HG02885 (cell line): ENCODE results near the gene BLID.

Experiments
- ATAC-seq: cut with Tn5 transposase; IDR thresholded peaks from one replicate; pipeline ENCODE4 v1.9.1; 2021; ENCODE audit warnings: mild to moderate bottlenecking; ENCODE audit not compliant: unreplicated experiment, poor library complexity

Gene BLID, protein sequence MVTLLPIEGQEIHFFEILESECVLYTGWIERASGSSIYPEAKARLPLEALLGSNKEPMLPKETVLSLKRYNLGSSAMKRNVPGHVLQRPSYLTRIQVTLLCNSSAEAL

DNA sequence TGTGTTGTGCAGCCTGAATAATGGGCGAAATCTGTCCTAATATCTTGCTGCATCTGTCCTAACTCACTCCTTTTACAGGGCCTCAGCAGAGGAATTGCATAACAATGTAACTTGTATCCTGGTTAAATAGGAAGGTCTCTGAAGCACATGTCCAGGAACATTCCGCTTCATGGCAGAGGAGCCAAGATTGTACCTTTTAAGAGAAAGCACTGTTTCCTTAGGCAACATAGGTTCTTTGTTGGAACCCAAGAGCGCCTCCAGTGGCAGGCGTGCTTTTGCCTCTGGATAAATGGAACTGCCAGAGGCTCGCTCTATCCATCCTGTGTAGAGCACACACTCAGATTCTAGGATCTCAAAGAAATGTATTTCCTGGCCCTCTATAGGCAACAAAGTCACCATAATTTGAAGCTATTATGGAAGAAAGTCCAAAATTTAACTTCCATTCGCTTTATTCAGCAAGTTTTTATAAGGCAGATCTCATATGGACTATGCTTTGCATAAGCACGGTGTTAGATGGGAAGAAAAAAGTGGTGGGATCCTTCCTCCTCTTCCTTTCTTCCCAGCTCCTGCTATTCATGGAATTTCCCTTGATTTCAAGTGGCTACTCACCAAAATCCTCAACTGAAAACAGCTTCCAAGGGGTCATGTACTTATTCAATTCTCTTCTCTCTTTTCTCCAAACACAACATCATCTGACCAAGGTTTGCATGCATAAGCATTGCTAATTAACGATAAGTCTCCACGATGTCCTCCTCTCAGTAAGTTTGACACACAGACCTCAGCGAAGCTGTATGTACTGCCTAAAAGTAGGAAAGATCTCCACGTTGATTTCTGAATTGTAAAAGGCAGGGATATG, at the start of gene BLID:
TSS of gene BLID (minus strand) at position 692 of the 856 bp plus-strand sequence. CDS start at position 399, 293 bp downstream.
- ATAC-seq: no peak

DNA sequence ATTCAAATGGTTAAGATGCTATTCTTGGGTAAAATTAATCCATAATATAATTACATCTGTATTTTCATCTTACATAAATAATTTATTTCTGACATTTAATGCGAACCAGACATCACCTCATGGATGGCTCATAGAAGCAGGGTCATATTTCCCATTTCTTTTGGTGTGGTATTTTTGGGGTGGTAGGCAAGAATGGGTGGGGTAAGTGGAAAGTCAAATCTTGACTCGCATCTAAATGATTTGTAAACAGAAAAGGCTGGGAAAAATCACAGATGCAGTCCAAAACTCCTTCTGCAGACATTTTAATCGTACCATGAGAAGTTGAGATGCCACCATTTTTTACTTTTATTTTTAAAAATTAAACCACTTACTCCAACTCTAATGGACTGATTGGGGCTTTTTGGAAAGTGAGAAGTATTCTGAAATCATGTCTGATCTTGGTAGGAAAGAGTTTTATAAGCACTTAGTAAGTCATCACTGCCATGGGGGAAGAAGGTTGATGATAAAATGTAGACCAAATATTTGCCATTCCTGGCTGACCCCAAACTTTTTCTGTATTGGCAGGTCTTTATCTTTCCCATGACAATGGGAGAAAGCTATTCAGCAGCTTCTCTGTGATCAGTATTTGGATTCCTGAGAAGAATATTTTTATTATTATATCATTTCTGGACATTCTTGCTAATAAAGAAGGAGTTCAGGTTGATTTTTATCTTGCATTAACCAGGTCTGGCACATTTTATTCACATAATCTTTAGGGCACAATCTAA, 47.2 kb upstream of the BLID start:
- no peak for ATAC-seq

DNA sequence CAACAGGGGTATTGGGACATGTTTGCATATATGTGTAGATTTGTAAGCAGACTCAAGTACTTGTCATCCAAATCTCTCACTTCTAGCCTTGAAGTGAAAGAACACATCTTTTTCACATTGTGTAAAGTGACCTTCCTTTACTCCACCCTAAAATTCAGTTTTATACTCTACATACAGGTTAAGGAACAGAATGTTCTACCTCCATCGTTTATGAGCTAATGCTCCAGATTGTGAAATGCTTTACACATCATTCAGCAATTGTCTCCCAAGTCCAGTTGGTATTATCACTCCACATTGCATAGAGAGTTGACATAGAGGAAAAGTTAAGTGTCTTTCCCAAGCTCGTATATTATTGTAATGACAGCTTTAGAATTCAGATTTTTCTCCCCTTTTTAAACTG, 46.1 kb upstream of the BLID start:
- no peak for ATAC-seq

DNA sequence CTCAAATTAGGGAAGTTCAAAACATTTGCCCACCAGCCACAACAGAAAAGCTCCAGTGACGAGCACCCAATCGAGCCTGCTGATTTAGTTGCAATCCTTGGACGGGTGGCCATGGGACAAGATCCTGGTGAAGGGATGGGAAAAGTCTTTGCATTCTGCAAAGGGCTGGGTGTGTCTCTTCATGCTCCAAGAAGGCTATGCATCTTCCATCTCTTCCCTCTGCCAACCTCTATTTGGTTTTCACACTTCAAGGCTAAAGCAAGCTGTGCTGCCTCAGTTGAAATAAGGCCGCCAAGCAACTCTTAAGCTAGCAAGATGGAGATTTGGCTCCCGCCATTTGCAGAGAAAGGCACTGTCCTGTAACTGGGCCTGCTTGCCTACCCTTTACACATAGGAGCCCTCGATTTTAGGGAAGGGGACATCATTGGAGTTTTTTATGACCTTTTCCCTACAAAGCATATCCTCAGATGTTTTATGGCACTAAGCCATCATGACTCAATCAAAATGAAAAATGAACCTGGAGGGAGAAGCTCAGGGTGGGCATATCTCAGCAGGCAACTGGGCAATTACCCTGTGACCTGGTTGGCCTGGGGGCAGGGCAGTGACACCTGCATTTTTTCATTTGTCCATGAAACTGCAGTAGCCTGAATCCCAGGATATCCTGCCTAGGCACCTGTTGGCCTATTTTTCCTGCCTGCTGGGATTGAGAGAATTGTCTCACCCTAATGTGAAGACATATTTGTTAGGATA, 45.0 kb upstream of the BLID start:
- no peak for ATAC-seq

DNA sequence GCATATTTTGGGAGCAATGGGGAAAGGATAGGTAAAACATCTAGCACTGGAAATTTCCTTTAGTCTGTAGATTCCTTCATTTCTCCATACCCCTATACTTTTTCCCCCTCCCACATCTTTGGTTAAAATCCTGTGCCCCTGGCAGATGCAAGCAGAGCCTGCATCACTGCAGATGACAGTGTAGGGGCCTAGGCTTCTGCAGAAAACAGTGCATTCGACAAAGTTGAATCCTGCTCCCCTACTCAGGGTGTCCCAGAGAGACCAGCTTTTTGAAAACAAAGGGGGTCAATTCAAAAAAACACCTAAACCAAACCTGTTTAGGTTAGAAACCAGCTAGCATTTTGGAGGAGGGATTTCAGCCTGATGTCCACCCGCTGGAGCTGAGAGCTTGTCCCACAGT, 43.8 kb upstream of the BLID start:
- no peak for ATAC-seq

DNA sequence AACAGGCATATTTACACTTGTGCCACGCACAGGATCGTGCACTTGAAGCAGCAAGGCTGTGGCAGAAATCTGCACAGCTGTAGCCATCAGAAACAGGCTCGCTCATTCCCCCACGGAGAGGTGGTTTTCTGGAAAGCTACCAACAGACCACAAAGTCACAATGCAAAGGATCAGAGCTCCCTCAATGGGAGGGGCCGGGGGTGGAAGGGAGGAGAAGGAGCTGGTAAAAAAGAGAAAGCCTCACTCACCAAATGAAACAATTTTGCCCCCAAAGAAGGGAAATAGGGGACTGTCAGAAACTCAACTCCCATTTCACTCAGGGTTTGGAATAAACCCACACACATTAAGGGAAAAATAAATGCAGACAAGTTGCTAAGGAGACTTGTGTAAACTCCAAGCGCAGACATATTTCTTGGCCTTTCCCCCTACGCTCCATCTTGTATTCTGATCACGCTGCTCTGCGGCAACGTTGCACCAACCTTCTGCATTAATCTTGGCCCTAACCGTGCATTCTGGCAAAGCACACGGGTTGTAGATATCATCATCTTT, 43.2 kb upstream of the BLID start:
- ATAC-seq: no peak

DNA sequence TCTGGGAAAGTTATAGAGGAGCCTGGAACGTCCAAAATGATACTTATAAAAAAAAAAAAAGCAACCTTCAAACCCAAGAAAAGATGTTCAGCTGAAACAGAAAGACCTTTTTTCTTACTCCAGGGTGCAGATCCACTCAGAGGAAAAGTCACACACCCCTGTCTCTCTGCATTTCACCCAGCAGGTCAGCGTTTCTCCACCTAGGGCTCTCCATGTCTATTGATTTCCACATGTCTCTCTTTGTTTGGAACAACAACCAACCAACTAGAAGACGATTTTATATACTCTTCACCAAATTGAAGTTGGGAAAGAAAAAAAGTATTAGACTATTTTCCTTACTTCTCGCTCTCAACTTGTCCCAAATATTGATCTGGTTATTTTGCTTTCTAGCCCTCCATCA, 42.2 kb upstream of the BLID start:
- no peak for ATAC-seq

DNA sequence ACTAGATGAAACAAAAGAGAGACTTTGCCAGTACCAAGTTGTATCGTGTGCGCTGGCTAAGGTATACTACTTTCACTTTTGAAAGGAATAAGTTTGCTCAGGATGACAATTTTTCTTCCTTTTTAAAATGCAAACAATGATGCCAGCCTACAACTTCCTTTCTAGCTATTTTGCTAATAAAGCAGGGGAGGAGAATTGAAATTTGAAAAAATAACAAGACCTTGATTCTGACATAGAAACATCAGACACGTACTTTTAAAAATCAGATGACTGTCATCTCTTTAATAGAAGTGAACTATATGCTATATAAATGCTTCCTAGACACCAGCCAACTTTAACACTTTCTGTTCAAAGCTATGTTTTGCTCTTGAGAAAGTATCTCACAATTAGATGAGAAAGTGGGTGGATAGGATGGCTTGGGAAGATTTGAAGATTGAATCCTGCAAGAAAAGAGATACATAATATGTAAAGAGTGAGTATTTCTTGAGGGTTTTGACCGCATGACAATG, 41.7 kb upstream of the BLID start:
- no peak for ATAC-seq

DNA sequence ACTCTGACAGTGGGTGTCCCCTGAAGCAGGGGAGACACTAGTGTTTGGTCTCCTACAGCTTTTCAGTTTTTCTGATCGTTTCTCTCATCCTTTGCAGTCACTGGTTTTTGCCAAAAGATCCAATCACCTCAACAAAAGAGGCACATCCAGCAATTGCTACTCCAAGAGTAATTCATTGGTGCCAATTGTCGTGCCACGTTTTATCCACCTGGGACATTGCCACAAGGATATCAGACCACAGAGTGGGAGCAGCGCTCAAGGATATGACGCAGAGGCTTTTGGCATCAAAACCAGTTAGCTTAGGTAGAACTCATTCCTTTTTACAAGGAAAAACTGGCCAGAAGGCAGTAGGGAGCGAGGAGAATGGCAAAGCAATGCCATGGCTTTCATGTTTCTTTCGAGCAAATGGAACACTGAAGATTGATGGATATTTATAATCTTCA, 40.9 kb upstream of the BLID start:
- ATAC-seq: no peak

DNA sequence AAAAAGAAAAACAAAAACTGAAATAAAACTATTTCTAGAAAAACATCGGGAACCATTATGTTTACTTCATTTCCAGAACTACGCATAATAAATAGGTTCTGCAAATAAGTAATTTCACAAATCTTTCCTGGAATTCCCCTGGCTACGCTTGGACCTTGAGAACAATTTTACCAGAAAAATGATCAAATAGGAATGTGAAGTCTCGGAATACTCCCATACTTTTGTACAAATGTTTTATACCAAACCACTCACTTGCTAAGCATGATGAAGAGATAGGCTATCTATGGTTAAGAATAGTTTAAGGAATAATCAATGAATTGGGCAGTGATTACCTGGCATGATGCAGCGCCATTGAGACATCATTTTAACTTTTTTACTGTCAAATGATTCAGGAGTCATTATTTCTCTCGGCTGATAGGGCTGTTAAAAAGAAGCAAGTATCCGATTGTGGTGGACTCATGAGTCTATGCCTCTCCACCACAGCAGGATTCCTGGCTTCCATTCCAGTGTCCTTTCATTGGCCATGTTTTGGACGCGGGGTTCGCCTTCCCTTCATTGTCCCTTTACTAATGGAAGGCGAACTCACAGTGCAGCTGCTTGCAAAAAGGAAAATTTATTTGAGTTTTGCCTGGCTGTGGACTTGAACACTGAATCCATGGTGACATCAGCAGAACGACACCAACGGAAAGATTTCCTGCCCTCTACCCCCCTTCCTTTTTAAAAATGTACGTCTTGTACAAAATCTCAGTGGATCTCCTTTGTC, 39.9 kb upstream of the BLID start:
- ATAC-seq: no peak

DNA sequence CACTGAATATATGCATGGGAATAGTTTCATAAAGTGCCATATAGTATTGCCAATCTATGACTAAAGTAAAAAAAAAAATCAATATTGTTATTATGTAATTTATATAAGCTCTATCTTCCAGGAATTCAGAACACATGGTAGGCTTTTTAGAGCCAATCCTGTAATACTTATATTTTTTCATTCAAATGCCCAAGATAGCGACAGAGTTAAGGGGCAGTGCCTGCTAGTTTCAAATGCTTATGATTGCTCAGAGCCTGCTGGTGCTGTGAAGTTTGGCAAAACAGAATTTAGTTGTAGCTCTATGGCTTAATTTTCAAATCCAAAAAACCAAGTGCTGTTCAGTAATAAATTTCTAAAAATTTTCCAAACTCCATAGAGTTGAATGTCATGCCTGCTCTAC, 39.0 kb upstream of the BLID start:
- no peak for ATAC-seq

DNA sequence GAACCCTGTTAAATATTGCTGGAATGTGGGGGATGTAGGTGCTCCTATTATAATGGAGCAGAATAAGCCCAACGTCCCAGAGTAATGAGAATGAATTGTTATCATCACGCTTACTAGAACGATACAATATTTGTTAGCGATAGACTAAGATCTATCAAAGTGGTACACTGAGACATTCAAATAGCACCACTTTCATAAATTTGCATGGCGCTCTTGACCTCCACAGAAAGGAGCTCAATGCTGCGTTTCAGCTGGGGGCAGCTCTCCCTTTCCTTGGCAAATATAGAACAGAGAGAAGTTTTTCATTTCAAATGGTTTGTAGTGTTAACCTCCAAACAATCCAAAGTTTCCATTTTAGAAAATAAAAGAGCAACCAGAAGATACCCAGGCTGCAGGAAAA, 38.2 kb upstream of the BLID start:
- ATAC-seq: no peak

DNA sequence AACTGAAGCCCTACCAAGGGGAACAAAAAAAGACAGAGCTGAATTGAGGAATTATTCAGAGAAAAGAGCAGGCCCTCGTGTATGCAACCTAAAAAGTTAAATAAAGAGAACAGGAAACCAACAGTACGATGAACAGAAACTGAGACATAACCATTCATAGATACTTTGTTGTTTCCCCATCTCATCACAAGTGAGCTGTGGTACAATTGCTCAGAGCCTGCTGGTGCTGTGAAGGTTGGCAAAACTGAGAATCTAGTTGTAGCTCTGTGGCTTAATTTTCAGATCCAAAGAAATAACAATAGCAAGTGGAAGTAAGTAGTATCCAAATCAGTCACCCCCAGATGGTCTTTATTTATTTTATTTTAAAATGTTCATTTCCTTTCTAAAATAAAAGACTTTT, 37.7 kb upstream of the BLID start:
- ATAC-seq: no peak

DNA sequence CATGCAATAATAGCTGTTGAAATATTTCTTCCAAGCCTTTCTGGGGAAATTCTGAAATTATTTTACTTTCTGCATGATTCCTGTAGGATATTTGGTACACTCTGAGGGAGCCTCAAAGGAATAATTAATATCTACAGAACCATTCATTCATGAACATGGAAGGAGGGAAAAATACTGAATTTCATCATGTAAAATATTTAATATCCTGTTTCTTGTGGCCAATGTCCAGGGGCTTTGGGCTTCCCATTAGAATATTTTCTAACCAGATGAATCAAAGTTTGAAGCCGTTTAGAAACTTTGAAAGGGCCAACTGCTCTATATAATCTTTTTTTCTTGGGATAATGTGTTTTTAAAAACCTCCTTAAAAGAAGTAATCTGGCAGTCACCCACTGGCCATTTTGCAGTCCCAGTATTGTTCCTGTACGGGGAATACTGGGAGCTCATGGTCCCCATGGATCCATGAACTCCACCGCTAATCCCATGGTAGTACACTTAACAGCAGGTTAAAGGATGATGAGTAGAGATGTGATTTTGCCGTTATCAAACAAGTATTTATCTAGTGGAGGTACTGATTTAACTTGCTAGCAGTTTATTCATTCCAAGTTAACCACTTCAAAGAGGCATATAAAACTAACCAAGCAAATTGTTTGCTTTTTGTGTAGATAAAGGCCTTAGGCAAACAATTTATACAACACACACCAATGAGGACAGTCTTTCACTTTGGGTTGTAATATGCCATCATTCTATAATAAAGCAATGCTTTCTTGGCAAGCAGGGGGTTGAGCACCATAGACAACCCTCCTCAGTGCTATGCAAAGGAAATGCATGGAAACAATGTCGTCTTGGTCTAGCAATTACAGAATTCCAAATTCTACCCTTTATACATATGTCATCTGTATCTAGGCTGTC, 34.5 kb upstream of the BLID start:
- no peak for ATAC-seq

DNA sequence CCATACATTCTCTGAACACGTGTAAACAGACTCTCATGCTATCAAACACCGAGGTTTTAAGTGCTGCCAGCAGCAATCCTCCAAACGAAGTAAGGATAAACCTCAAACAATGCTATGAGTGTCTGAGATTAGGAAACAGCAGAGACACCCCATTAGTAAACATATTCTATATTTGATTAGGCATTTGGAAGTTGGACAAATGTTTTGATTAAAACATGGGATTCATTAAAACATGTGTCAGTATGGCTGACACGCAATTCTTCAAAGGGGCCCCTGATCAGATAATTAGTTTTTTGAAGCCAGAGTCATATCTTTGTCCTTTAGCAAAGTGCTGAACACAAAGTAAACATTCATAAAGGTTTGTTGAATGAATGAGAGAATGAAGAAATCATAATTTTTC, 33.2 kb upstream of the BLID start:
- ATAC-seq: no peak

DNA sequence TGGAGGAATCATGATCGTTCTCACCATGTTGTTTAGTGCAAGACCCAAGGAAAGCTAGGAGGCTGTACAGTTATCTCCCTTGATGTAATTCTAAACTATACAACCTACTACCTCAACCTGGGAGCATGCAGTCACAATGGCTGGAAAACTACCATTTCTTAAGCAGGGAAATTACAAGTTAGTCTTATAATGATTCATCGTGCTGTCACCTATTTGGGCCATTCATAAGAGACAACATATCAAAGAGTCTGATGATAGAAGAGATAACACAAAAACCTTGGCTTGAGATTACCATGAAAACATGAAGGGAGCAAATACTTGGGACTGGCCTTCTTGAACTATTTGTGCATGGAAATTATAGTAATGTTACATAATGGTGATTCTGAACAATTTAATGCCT, 30.5 kb upstream of the BLID start:
- no peak for ATAC-seq

DNA sequence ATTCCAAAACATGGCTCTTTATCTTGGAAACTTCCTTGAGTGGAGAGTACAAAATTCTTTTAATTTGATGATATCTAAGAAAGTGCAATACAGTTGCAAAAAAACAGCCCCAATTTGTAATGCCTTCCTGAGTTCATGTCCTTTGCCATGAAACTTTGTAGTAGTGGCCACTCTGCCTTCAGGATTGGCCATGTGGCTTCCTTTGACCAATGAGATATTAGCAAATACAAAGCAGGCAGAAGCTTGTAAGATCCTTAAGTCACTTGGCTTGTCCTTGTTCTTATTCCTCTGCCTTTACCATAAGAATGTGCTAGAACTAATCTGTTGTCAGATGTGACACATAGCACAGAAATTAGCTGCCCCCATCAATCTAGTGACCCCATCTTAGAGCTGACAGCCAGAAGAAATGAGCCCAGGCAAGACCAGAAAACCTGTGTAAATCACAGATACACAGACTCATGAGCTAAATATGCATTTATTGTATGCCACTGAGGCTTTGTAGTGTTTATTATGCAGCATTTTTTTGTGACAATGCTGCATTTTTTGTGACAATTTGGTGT, 29.8 kb upstream of the BLID start:
- no peak for ATAC-seq

DNA sequence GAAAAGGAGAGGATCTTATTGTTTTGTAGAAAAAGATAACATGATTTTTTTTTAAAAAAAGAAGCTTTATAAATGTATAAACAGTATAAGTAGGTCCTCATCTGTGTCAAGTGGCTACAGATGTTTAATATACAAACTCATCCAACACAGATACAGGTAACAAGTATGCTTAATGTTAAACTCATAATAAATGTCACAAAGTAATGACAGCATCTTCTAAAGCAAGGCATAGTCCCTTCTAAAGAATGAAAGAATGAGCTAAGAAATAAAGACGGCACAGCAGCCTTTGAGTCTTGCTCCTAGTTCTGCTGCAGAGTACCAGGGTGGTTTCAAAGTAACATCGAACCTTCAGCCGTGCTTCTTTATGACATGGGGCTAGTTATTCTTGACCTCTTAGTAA, 28.7 kb upstream of the BLID start:
- no peak for ATAC-seq
